HepG2 (cell line): Measurements from ENCODE around the gene APOL4. TPM values are rescaled to one million over a fixed set of nuclear protein-coding genes. Genes with fewer than 3 reads are reported as not detected.

Experiments
- ATAC-seq: fragments of 200-7000 bp; cut with Tn5 transposase; 3 replicates; pipeline ENCODE4 v1.9.1; 2020; ENCODE audit warnings: mild to moderate bottlenecking, moderate library complexity
- BruUV-seq: library from RNA; stranded (reverse); fragments of 400-500 nt; replicated peaks from 2 replicates; lab custom pipeline; 2021; lab: Mats Ljungman, UMichigan
- CTCF ChIA-PET: fragments of 300-600 bp; formaldehyde crosslinking; extraction: SDS; loops from one replicate; lab custom pipeline; 2021; ENCODE audit warnings: low total read pairs, inconsistent platforms, low intra/inter-chr PET ratio; lab: Yijun Ruan, JAX
- POLR2A ChIA-PET: fragments of 350-600 bp; sonication (Branson Sonifier 250); formaldehyde crosslinking; loops from one replicate; lab custom pipeline; 2020; ENCODE audit warnings: antibody characterized with exemption, inconsistent platforms; lab: Yijun Ruan, JAX
- DNase-seq: peaks from one replicate; pipeline ENCODE4 v3.0.0-alpha.2; 2015; ENCODE audit warnings: low spot score
- FAIRE-seq: peaks from 3 replicates; lab custom pipeline; 2011; peaks lifted over from hg19 to GRCh38; lab: Jason Lieb, UNC
- H2AFZ ChIP-seq: one replicate; pipeline ENCODE4 v1.6.1; 2011; ENCODE audit warnings: low read length, inconsistent platforms
- H3K27ac ChIP-seq: fragments of 300-600 bp; 3 replicates; pipeline ENCODE4 v1.8.0; 2011; ENCODE audit warnings: mixed run types, mild to moderate bottlenecking, mixed read lengths, low read length, inconsistent platforms; ENCODE audit not compliant: insufficient read depth; ENCODE audit errors: extremely low read length
- H3K27me3 ChIP-seq, 2 experiments: fragments of 200-600 bp in 1 of 2; 2 replicates in 1 of 2; 3 replicates in 1 of 2; pipeline versions ENCODE4 v1.6.0 to v1.8.0; 2011; ENCODE audit warnings: low read length in 2 of 2, mild to moderate bottlenecking in 2 of 2, moderate library complexity in 2 of 2, inconsistent platforms in 1 of 2; ENCODE audit not compliant: insufficient read depth in 2 of 2, control insufficient read depth in 1 of 2
- H3K36me3 ChIP-seq, 2 experiments: fragments of 200-600 bp in 1 of 2; replicated peaks in 1 of 2; 2 replicates in 1 of 2; 3 replicates in 1 of 2; pipeline versions ENCODE4 v1.5.1 to v1.8.0; 2011; ENCODE audit warnings: low read length in 2 of 2, inconsistent platforms in 1 of 2; ENCODE audit not compliant: insufficient read depth in 2 of 2, control insufficient read depth in 1 of 2
- H3K4me1 ChIP-seq: 2 replicates; pipeline ENCODE4 v1.5.1; 2012; ENCODE audit warnings: low read length, inconsistent platforms; ENCODE audit not compliant: insufficient read depth
- H3K4me2 ChIP-seq: 2 replicates; pipeline ENCODE4 v1.6.0; 2011; ENCODE audit warnings: low read depth, low read length, inconsistent platforms
- H3K4me3 ChIP-seq, 3 experiments: fragments of 200-600 bp in 1 of 3; sonication (generic), shearing (Covaris generic) in 1 of 3; replicated peaks in 1 of 3; 2 replicates each; pipeline ENCODE4 v1.5.1; 2011 to 2016; ENCODE audit warnings: low read length in 3 of 3, inconsistent platforms in 2 of 3, low read depth in 2 of 3, mild to moderate bottlenecking in 2 of 3, control low read depth in 1 of 3, mixed read lengths in 1 of 3; ENCODE audit not compliant: insufficient read depth in 1 of 3
- H3K79me2 ChIP-seq: one replicate; pipeline ENCODE4 v1.6.1; 2011; ENCODE audit warnings: low read length, inconsistent platforms; ENCODE audit not compliant: insufficient read depth
- H3K9ac ChIP-seq: 2 replicates; pipeline ENCODE4 v1.6.0; 2011; ENCODE audit warnings: mild to moderate bottlenecking, low read depth, low read length, inconsistent platforms; ENCODE audit not compliant: insufficient read depth
- H3K9me3 ChIP-seq: 2 replicates; pipeline ENCODE4 v1.5.1; 2012; ENCODE audit warnings: mild to moderate bottlenecking, low read length
- H4K20me1 ChIP-seq: 2 replicates; pipeline ENCODE4 v1.6.0; 2011; ENCODE audit warnings: inconsistent platforms, mild to moderate bottlenecking, low read length, moderate library complexity; ENCODE audit not compliant: insufficient read depth
- AGO2 ChIP-seq: fragments of 200-400 bp; formaldehyde crosslinking; optimal IDR thresholded peaks from 2 replicates; pipeline ENCODE3; 2017; ENCODE audit warnings: mild to moderate bottlenecking, low read depth, low read length, moderate library complexity
- CENPX ChIP-seq: sonication (generic); formaldehyde crosslinking; IDR thresholded peaks from 2 replicates; pipeline ENCODE4 v1.9.0; 2021; ENCODE audit warnings: mild to moderate bottlenecking, missing genetic modification reagents, moderate library complexity
- CTCF ChIP-seq: sonication (generic); formaldehyde crosslinking; IDR thresholded peaks from 2 replicates; pipeline ENCODE4 v1.5.0; 2020; ENCODE audit warnings: mild to moderate bottlenecking, missing genetic modification reagents, moderate library complexity
- FLYWCH1 ChIP-seq: sonication (generic); formaldehyde crosslinking; IDR thresholded peaks from 2 replicates; pipeline ENCODE4 v1.8.1; 2023; ENCODE audit warnings: mild to moderate bottlenecking, missing genetic modification reagents
- RAD21 ChIP-seq: fragments of 450-650 bp; formaldehyde crosslinking; IDR thresholded peaks from 2 replicates; pipeline ENCODE4 v1.5.0; 2020; ENCODE audit warnings: mild to moderate bottlenecking
- RXRA ChIP-seq: sonication (generic); formaldehyde crosslinking; IDR thresholded peaks from 2 replicates; pipeline ENCODE4 v1.5.1; 2020; ENCODE audit warnings: missing genetic modification reagents
- RXRB ChIP-seq: IDR thresholded peaks from 2 replicates; pipeline ENCODE4 v1.6.1; 2016; ENCODE audit warnings: borderline replicate concordance, missing genetic modification reagents, missing compliant biosample characterization
- SMC3 ChIP-seq: IDR thresholded peaks from 2 replicates; pipeline ENCODE4 v1.6.1; 2011; ENCODE audit warnings: low read length, improper control_type of control experiment
- SOX6 ChIP-seq, 2 experiments: fragments of 450-650 bp in 1 of 2; sonication (generic) in 1 of 2; formaldehyde crosslinking in 1 of 2; IDR thresholded peaks; 2 replicates each; pipeline versions ENCODE4 v1.4.0 to v1.6.1; 2017 to 2020; ENCODE audit warnings: antibody characterized with exemption in 1 of 2, mild to moderate bottlenecking in 1 of 2, missing genetic modification reagents in 1 of 2
- STAG1 ChIP-seq: sonication (generic); formaldehyde crosslinking; IDR thresholded peaks from 2 replicates; pipeline ENCODE4 v1.4.0; 2020; ENCODE audit warnings: missing genetic modification reagents
- TCF7 ChIP-seq: sonication (generic); IDR thresholded peaks from 2 replicates; pipeline ENCODE4 v1.6.1; 2016; ENCODE audit warnings: antibody characterized with exemption, low read depth
- TCF7L2 ChIP-seq: IDR thresholded peaks from 2 replicates; pipeline ENCODE4 v1.6.1; 2011; ENCODE audit warnings: mild to moderate bottlenecking, low read depth, low read length, moderate library complexity
- THRA ChIP-seq: sonication (generic); formaldehyde crosslinking; IDR thresholded peaks from 2 replicates; pipeline ENCODE4 v1.4.0; 2020; ENCODE audit warnings: missing genetic modification reagents, borderline replicate concordance
- XRCC5 ChIP-seq: fragments of 200-400 bp; formaldehyde crosslinking; optimal IDR thresholded peaks from 2 replicates; pipeline ENCODE3; 2017; ENCODE audit warnings: mild to moderate bottlenecking, low read length
- ZNF430 ChIP-seq: sonication (generic); formaldehyde crosslinking; IDR thresholded peaks from 2 replicates; pipeline ENCODE4 v1.9.0; 2021; ENCODE audit warnings: mild to moderate bottlenecking, missing genetic modification reagents
- WGBS: methylation state at CpG from one replicate; pipeline ENCODE4 v1.1.6; 2017; ENCODE audit warnings: low lambda C conversion rate; 5-methylcytosine and 5-hydroxymethylcytosine counted together
- in situ Hi-C: cut with HindIII; loops from 2 replicates; pipeline ENCODE4 v1.10.0; 2017; ENCODE audit warnings: low pct_unique_long_range_greater_than_20kb; ENCODE audit not compliant: extremely low pct_ligation_motif_present
- intact Hi-C: fragments of 100-400 bp; cut with micrococcal nuclease; formaldehyde crosslinking; loops from one replicate; pipeline ENCODE4 v1.10.0; 2022; ENCODE audit not compliant: unreplicated experiment
- polyA plus RNA-seq, 8 experiments: library from polyadenylated mRNA; depleted of rRNA in 3 of 8; stranded (reverse) in 7 of 8; unstranded in 1 of 8; fragments of >200 nt; fragmentation: Illumina TruSeq in 4 of 8; extraction: Trizol in 4 of 8; gene quantifications; 2 replicates each; pipeline versions ENCODE4 v1.2.1 to v1.2.3, GENCODE V29; 2011 to 2016; ENCODE audit warnings: low read depth in 4 of 8, missing spikeins in 1 of 8, mixed read lengths in 1 of 8; ENCODE audit not compliant: insufficient read depth in 1 of 8
- total RNA-seq, 5 experiments: library from RNA; depleted of rRNA; stranded (reverse); fragments of >200 nt; fragmentation: Illumina TruSeq; extraction: Trizol; gene quantifications; 2 replicates each; pipeline ENCODE4 v1.2.3, GENCODE V29; 2016; ENCODE audit warnings: low read depth in 1 of 5

Gene APOL4
- total and polyA plus RNA-seq, 2 of the 13 experiments (the other 11 are each of a cell fraction or from before 2014, with no cell fraction given) = 0.77 to 2.8 TPM

GRCh38 chr22:36145881-36146280, 55.7 kb downstream of the APOL4 start:
- ATAC-seq (no peak), DNase-seq (no peak), FAIRE-seq (no peak)
- H3K4me2 ChIP-seq = no peak overlapping the region
- no peaks in the 10 kb centered on the region for H3K9me3 ChIP-seq
- H3K9ac ChIP-seq = no peak overlapping the region
- H3K27me3 ChIP-seq = no peaks in the 10 kb centered on the region
- no TSS peak for BruUV-seq
- H3K36me3 ChIP-seq = no peaks in the 10 kb centered on the region
- CTCF ChIA-PET = interaction anchor here (4.8 kb wide), 1 partner anchor 35 kb away, joined by 42 read pairs; no protein-coding TSS in a partner anchor
- H3K4me3 ChIP-seq = no peak overlapping the region
- H3K27ac ChIP-seq = no peak overlapping the region
- intact Hi-C loops = loop anchor here (1.0 kb wide), 1 partner anchor 34 kb away; no protein-coding TSS in a partner anchor
- in situ Hi-C loops = loop anchor here (10.0 kb wide), 1 partner anchor 79 kb away; no protein-coding TSS in a partner anchor
- no peak overlapping the region for H2AFZ ChIP-seq
- H3K79me2 ChIP-seq = no peaks in the 10 kb centered on the region
- WGBS = 77% methylated on average over 3 of the region's 4 CpGs
- TF ChIP-seq TCF7 (no peak), ZNF430 (CRISPR knock-in tag) (no peak), CENPX (CRISPR knock-in tag) (no peak), FLYWCH1 (CRISPR knock-in tag) (no peak)
- H4K20me1 ChIP-seq = no peaks in the 10 kb centered on the region
- POLR2A ChIA-PET = no interaction called here
- H3K4me1 ChIP-seq = peaks cover 26% of the 10 kb centered on the region

GRCh38 chr22:36144886-36145541, 56.6 kb downstream of the APOL4 start:
- intact Hi-C loops = loop anchor here (1.0 kb wide), 1 partner anchor 35 kb away; no protein-coding TSS in a partner anchor
- H3K4me2 ChIP-seq = no peak overlapping the region
- TF ChIP-seq SMC3 = peak; percentile 58; the same call in 1 of the 2 replicates
- peak; percentile 71; the same call in 1 of the 2 replicates for TF ChIP-seq THRA (CRISPR knock-in tag)
- TF ChIP-seq CTCF (CRISPR knock-in tag) = peak; percentile 86
- TF ChIP-seq AGO2 = no peak
- TF ChIP-seq SOX6 (IDR thresholded peaks at IDR 0.05) = no peak
- 0 out of 2 replicates have a peak, but pooled peaks have one; percentile 9 for TF ChIP-seq SOX6 (CRISPR knock-in tag; IDR thresholded peaks at IDR 0.05)
- TF ChIP-seq RAD21 = peak; percentile 74
- TF ChIP-seq TCF7L2 = no peak
- TF ChIP-seq RXRA (CRISPR knock-in tag) = peak; percentile 31; the same call in 1 of the 2 replicates
- no peak for TF ChIP-seq XRCC5
- TF ChIP-seq RXRB (CRISPR knock-in tag) = peak; percentile 58; the same call in 1 of the 2 replicates
- TF ChIP-seq STAG1 = peak; percentile 89

More at GRCh38 chr22:36144886-36145541, 56.6 kb downstream of the APOL4 start:
- H3K36me3 ChIP-seq = no peaks in the 10 kb centered on the region
- no peak overlapping the region for H2AFZ ChIP-seq
- no peaks in the 10 kb centered on the region for H4K20me1 ChIP-seq
- H3K9me3 ChIP-seq = no peaks in the 10 kb centered on the region
- CTCF ChIA-PET = interaction anchor here (1.1 to 4.8 kb wide), 2 partner anchors 32 to 35 kb away, joined by 3 to 42 read pairs; no protein-coding TSS in a partner anchor
- DNase-seq = peak; percentile 47
- no peaks in the 10 kb centered on the region for H3K27me3 ChIP-seq
- in situ Hi-C loops = loop anchor here (5.0 to 10.0 kb wide), 2 partner anchors 37 to 80 kb away; no protein-coding TSS in a partner anchor
- FAIRE-seq = peak; percentile 98
- H3K27ac ChIP-seq = no peak overlapping the region
- H3K79me2 ChIP-seq = no peaks in the 10 kb centered on the region
- BruUV-seq = no TSS peak
- POLR2A ChIA-PET = no interaction called here
- no peak overlapping the region for H3K9ac ChIP-seq
- no peak overlapping the region for H3K4me3 ChIP-seq
- peaks cover 26% of the 10 kb centered on the region for H3K4me1 ChIP-seq
- WGBS = 32% methylated on average over 10 of the region's 12 CpGs
- ATAC-seq = peak; percentile 83
